Measurements from ENCODE around the gene TDRD9. TPM values are rescaled to one million over a fixed set of nuclear protein-coding genes. Genes with fewer than 3 reads are reported as not detected.

The TDRD9 gene
- total RNA-seq, 1 experiment from 2014 or later, result not detected

- Histone ChIP-seq H3K9me3 (no peaks in the 10 kb centered on the region), H3K27me3 (no peaks in the 10 kb centered on the region), H3K36me3 (no peaks in the 10 kb centered on the region), H3K4me3 (no peak overlapping the region)
- no peak for DNase-seq
These were observed 168.8 kb downstream of the TDRD9 start for GRCh38 chr14:104096751-104097700.

- no peak for DNase-seq
- no peaks in the 10 kb centered on the region for H3K27me3 ChIP-seq
- H3K4me3 ChIP-seq, result no peak overlapping the region
These were observed 170.2 kb downstream of the TDRD9 start for GRCh38 chr14:104098272-104099095.

GRCh38 chr14:104099096-104100041 is 171.1 kb downstream of the TDRD9 start:
- no peaks in the 10 kb centered on the region for H3K27me3 ChIP-seq
- H3K9me3 ChIP-seq, result no peaks in the 10 kb centered on the region
- H3K36me3 ChIP-seq, result no peaks in the 10 kb centered on the region
- H3K4me3 ChIP-seq, result no peak overlapping the region
- no peak for DNase-seq

More at GRCh38 chr14:104098272-104099095, 170.2 kb downstream of the TDRD9 start:
- Histone ChIP-seq H3K9me3 (no peaks in the 10 kb centered on the region), H3K36me3 (no peaks in the 10 kb centered on the region)

GRCh38 chr14:104100171-104101085 is 172.2 kb downstream of the TDRD9 start:
- DNase-seq, result no peak
- no peaks in the 10 kb centered on the region for H3K27me3 ChIP-seq
- H3K9me3 ChIP-seq, result no peaks in the 10 kb centered on the region
- no peak overlapping the region for H3K4me3 ChIP-seq
- H3K36me3 ChIP-seq, result no peaks in the 10 kb centered on the region

GRCh38 chr14:104101086-104101621 is 172.9 kb downstream of the TDRD9 start:
- Histone ChIP-seq H3K4me3 (no peak overlapping the region), H3K27me3 (no peaks in the 10 kb centered on the region), H3K36me3 (no peaks in the 10 kb centered on the region), H3K9me3 (no peaks in the 10 kb centered on the region)
- no peak for DNase-seq

- Histone ChIP-seq H3K4me3 (no peak overlapping the region), H3K27me3 (no peaks in the 10 kb centered on the region), H3K9me3 (no peaks in the 10 kb centered on the region), H3K36me3 (no peaks in the 10 kb centered on the region)
- DNase-seq, result no peak
These were observed 173.5 kb downstream of the TDRD9 start for GRCh38 chr14:104101651-104102281.

Other genes with a start within 250 kb of the TDRD9 start
- 31.5 and 58.1 TPM in 2 replicates for gene XRCC3, start 213.0 kb upstream of the TDRD9 start, total RNA-seq (2014; rRNA removed; shearing (Covaris generic); ENCODE audit: low replicate concordance)
- 23.6 and 30.1 TPM in 2 replicates for gene ZFYVE21, start 212.6 kb upstream of the TDRD9 start, total RNA-seq (2014; rRNA removed; shearing (Covaris generic); ENCODE audit: low replicate concordance)
- 2.4 and 5.6 TPM in 2 replicates for gene PPP1R13B, start 80.9 kb upstream of the TDRD9 start, total RNA-seq (2014; rRNA removed; shearing (Covaris generic); ENCODE audit: low replicate concordance)
- gene RD3L, start 14.1 kb downstream of the TDRD9 start, total RNA-seq (2014; rRNA removed; shearing (Covaris generic); ENCODE audit: low replicate concordance), result not detected in 2 replicates
- not detected in 2 replicates for gene ASPG, start 157.2 kb downstream of the TDRD9 start, total RNA-seq (2014; rRNA removed; shearing (Covaris generic); ENCODE audit: low replicate concordance)
- 0.92 and 1.1 TPM in 2 replicates for gene KIF26A, start 210.1 kb downstream of the TDRD9 start, total RNA-seq (2014; rRNA removed; shearing (Covaris generic); ENCODE audit: low replicate concordance)